ENCODE data around the gene NHSL2.
"Not testable (repeated sequence)": the region's sequence is repeated elsewhere in the genome, so short reads cannot be mapped to it uniquely, and the experiment has no call there.

The NHSL2 gene

GRCh38 chrX:72038868-72039267 lies 128.2 kb downstream of the NHSL2 start:
- in situ Hi-C loops (cut with HindIII; ENCODE audit: low sequenced_read_pairs) = no loop called here

- in situ Hi-C loops (cut with HindIII; ENCODE audit: low sequenced_read_pairs) = no loop called here
Observed at GRCh38 chrX:72040506-72040905, 129.9 kb downstream of the NHSL2 start.

- in situ Hi-C loops (cut with HindIII; ENCODE audit: low sequenced_read_pairs) = no loop called here
Observed at GRCh38 chrX:72041176-72041575, 130.5 kb downstream of the NHSL2 start.

- in situ Hi-C loops (cut with HindIII; ENCODE audit: low sequenced_read_pairs) = no loop called here
Observed at GRCh38 chrX:72041871-72042851, 131.5 kb downstream of the NHSL2 start.

- in situ Hi-C loops (cut with HindIII; ENCODE audit: low sequenced_read_pairs) = no loop called here
Observed at GRCh38 chrX:72042852-72043248, 132.2 kb downstream of the NHSL2 start.

- in situ Hi-C loops (cut with HindIII; ENCODE audit: low sequenced_read_pairs) = no loop called here
Observed at GRCh38 chrX:72043636-72044035, 133.0 kb downstream of the NHSL2 start.

GRCh38 chrX:72045141-72045540 lies 134.5 kb downstream of the NHSL2 start:
- in situ Hi-C loops (cut with HindIII; ENCODE audit: low sequenced_read_pairs) = no loop called here

- in situ Hi-C loops (cut with HindIII; ENCODE audit: low sequenced_read_pairs) = no loop called here
Observed at GRCh38 chrX:72045552-72046277, 135.1 kb downstream of the NHSL2 start.

GRCh38 chrX:72046447-72046846 lies 135.8 kb downstream of the NHSL2 start:
- in situ Hi-C loops (cut with HindIII; ENCODE audit: low sequenced_read_pairs) = no loop called here

- in situ Hi-C loops (cut with HindIII; ENCODE audit: low sequenced_read_pairs) = no loop called here
Observed at GRCh38 chrX:72048510-72049455, 138.1 kb downstream of the NHSL2 start.

GRCh38 chrX:72050011-72050410 lies 139.4 kb downstream of the NHSL2 start:
- in situ Hi-C loops (cut with HindIII; ENCODE audit: low sequenced_read_pairs) = no loop called here

- in situ Hi-C loops (cut with HindIII; ENCODE audit: low sequenced_read_pairs) = no loop called here
Observed at GRCh38 chrX:72051589-72051988, 140.9 kb downstream of the NHSL2 start.

GRCh38 chrX:72052415-72053090 lies 141.9 kb downstream of the NHSL2 start:
- in situ Hi-C loops (cut with HindIII; ENCODE audit: low sequenced_read_pairs) = no loop called here

GRCh38 chrX:72053508-72053907 lies 142.9 kb downstream of the NHSL2 start:
- in situ Hi-C loops (cut with HindIII; ENCODE audit: low sequenced_read_pairs) = no loop called here

- in situ Hi-C loops (cut with HindIII; ENCODE audit: low sequenced_read_pairs) = no loop called here
Observed at GRCh38 chrX:72054779-72055489, 144.3 kb downstream of the NHSL2 start.

GRCh38 chrX:72057331-72057730 lies 146.7 kb downstream of the NHSL2 start:
- in situ Hi-C loops (cut with HindIII; ENCODE audit: low sequenced_read_pairs) = no loop called here

- in situ Hi-C loops (cut with HindIII; ENCODE audit: low sequenced_read_pairs) = no loop called here
Observed at GRCh38 chrX:72057849-72058248, 147.2 kb downstream of the NHSL2 start.

- in situ Hi-C loops (cut with HindIII; ENCODE audit: low sequenced_read_pairs) = not testable (repeated sequence)
Observed at GRCh38 chrX:72058346-72058745, 147.7 kb downstream of the NHSL2 start.

GRCh38 chrX:72060196-72060920 lies 149.7 kb downstream of the NHSL2 start:
- in situ Hi-C loops (cut with HindIII; ENCODE audit: low sequenced_read_pairs) = no loop called here

Data from endothelial cell of hepatic sinusoid (primary cell).